Astrocyte (in vitro differentiated cells and primary cell): Measurements from ENCODE around the gene GPR137B. TPM values are rescaled to one million over a fixed set of nuclear protein-coding genes. Genes with fewer than 3 reads are reported as not detected.

Experiments used
- DNase-seq: peaks from one replicate; pipeline ENCODE4 v3.0.0-alpha.2; 2010; ENCODE audit warnings: low read depth
- FAIRE-seq: peaks from 2 replicates; lab custom pipeline; 2011; peaks lifted over from hg19 to GRCh38; lab: Jason Lieb, UNC
- H2AFZ ChIP-seq: 2 replicates; pipeline ENCODE4 v1.6.0; 2012; ENCODE audit warnings: low read depth, low read length, inconsistent platforms
- H3K27ac ChIP-seq: 2 replicates; pipeline ENCODE4 v1.5.1; 2011; ENCODE audit warnings: low read depth, low read length, inconsistent platforms
- H3K27me3 ChIP-seq: 2 replicates; pipeline ENCODE4 v1.6.0; 2011; ENCODE audit warnings: low read length, inconsistent platforms; ENCODE audit not compliant: insufficient read depth
- H3K36me3 ChIP-seq: 2 replicates; pipeline ENCODE4 v1.5.1; 2011; ENCODE audit warnings: low read length, inconsistent platforms; ENCODE audit not compliant: insufficient read depth
- H3K4me1 ChIP-seq: 2 replicates; pipeline ENCODE4 v1.5.1; 2011; ENCODE audit warnings: low read length, inconsistent platforms; ENCODE audit not compliant: insufficient read depth
- H3K4me2 ChIP-seq: 2 replicates; pipeline ENCODE4 v1.6.0; 2012; ENCODE audit warnings: low read length, inconsistent platforms
- H3K4me3 ChIP-seq: 2 replicates; pipeline ENCODE4 v1.5.1; 2011; ENCODE audit warnings: low read depth, mild to moderate bottlenecking, low read length, inconsistent platforms; ENCODE audit not compliant: insufficient read depth
- H3K79me2 ChIP-seq: 2 replicates; pipeline ENCODE4 v1.6.0; 2012; ENCODE audit warnings: mild to moderate bottlenecking, low read length, inconsistent platforms; ENCODE audit not compliant: insufficient read depth
- H3K9ac ChIP-seq: 2 replicates; pipeline ENCODE4 v1.6.0; 2012; ENCODE audit warnings: mild to moderate bottlenecking, low read length, inconsistent platforms
- H3K9me3 ChIP-seq: 2 replicates; pipeline ENCODE4 v1.5.1; 2012; ENCODE audit warnings: low read depth, mild to moderate bottlenecking, low read length, inconsistent platforms; ENCODE audit not compliant: insufficient read depth
- H4K20me1 ChIP-seq: 2 replicates; pipeline ENCODE4 v1.6.0; 2012; ENCODE audit warnings: low read length, inconsistent platforms; ENCODE audit not compliant: insufficient read depth
- H3K27ac Mint-ChIP-seq: one replicate; pipeline ENCODE4 v1.8.0; 2021; ENCODE audit warnings: mild to moderate bottlenecking, mixed read lengths; ENCODE audit not compliant: unreplicated experiment
- H3K27me3 Mint-ChIP-seq: one replicate; pipeline ENCODE4 v1.8.0; 2021; ENCODE audit warnings: low read depth, mixed read lengths; ENCODE audit not compliant: unreplicated experiment
- H3K36me3 Mint-ChIP-seq: one replicate; pipeline ENCODE4 v1.8.0; 2021; ENCODE audit warnings: low read depth, mixed read lengths; ENCODE audit not compliant: unreplicated experiment
- H3K4me1 Mint-ChIP-seq: one replicate; pipeline ENCODE4 v1.8.0; 2021; ENCODE audit warnings: low read depth, mixed read lengths; ENCODE audit not compliant: unreplicated experiment
- H3K4me3 Mint-ChIP-seq: one replicate; pipeline ENCODE4 v1.8.0; 2021; ENCODE audit warnings: mild to moderate bottlenecking, moderate library complexity, mixed read lengths; ENCODE audit not compliant: unreplicated experiment
- H3K9me3 Mint-ChIP-seq: one replicate; pipeline ENCODE4 v1.8.0; 2021; ENCODE audit warnings: mild to moderate bottlenecking, mixed read lengths; ENCODE audit not compliant: unreplicated experiment
- EZH2 ChIP-seq: IDR thresholded peaks from 2 replicates; pipeline ENCODE4 v1.6.1; 2012; ENCODE audit warnings: mild to moderate bottlenecking, low read length, inconsistent platforms; ENCODE audit not compliant: insufficient read depth
- total RNA-seq: library from RNA; stranded (reverse); gene quantifications from 2 replicates; pipeline ENCODE4 v1.2.1, GENCODE V29; 2021
- TF ChIP-seq, protein P1 (sequence below): IDR thresholded peaks from 2 replicates; pipeline ENCODE4 v1.5.1; 2011; ENCODE audit warnings: low read depth, mild to moderate bottlenecking, inconsistent platforms, low read length, moderate library complexity; ENCODE audit not compliant: insufficient read depth

The GPR137B gene
- total RNA-seq, 1 donor from 2014 or later = 12.9 TPM

DNA sequence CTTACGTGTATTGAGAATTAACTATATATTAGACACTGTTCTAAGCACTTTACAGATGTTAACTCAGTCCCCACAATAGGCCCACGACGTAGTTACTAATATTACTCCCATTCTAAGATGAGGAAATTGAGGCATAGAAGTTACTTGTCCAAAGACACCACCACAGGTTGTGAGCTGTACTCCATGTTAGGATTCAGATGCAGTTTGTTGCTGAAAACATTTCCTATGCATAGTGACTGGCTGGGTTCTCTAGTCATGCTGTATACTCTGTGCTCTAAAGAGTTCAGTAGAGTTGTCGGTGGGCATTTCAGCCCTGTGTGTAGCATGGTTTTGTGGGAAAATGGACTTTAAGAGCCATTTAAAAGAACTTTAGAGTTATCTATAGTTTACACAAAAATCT lies 65.2 kb downstream of the GPR137B start:
- no peak overlapping the region for H3K4me2 ChIP-seq
- no peaks in the 10 kb centered on the region for H3K36me3 ChIP-seq
- H3K79me2 ChIP-seq = no peaks in the 10 kb centered on the region
- H4K20me1 ChIP-seq = no peaks in the 10 kb centered on the region
- no peaks in the 10 kb centered on the region for H3K9me3 ChIP-seq
- no peaks in the 10 kb centered on the region for H3K27me3 Mint-ChIP-seq
- no peak overlapping the region for H3K9ac ChIP-seq
- TF ChIP-seq, protein P1, sequence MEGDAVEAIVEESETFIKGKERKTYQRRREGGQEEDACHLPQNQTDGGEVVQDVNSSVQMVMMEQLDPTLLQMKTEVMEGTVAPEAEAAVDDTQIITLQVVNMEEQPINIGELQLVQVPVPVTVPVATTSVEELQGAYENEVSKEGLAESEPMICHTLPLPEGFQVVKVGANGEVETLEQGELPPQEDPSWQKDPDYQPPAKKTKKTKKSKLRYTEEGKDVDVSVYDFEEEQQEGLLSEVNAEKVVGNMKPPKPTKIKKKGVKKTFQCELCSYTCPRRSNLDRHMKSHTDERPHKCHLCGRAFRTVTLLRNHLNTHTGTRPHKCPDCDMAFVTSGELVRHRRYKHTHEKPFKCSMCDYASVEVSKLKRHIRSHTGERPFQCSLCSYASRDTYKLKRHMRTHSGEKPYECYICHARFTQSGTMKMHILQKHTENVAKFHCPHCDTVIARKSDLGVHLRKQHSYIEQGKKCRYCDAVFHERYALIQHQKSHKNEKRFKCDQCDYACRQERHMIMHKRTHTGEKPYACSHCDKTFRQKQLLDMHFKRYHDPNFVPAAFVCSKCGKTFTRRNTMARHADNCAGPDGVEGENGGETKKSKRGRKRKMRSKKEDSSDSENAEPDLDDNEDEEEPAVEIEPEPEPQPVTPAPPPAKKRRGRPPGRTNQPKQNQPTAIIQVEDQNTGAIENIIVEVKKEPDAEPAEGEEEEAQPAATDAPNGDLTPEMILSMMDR = no peak
- TF ChIP-seq EZH2 = no peak
- no peak overlapping the region for H2AFZ ChIP-seq
- no peak overlapping the region for H3K4me3 Mint-ChIP-seq
- no peak overlapping the region for H3K4me3 ChIP-seq
- peaks cover 6% of the 10 kb centered on the region for H3K9me3 Mint-ChIP-seq
- no peak for FAIRE-seq
- H3K27me3 ChIP-seq = no peaks in the 10 kb centered on the region
- peaks cover 8% of the 10 kb centered on the region for H3K4me1 Mint-ChIP-seq
- DNase-seq = no peak
- H3K4me1 ChIP-seq = no peaks in the 10 kb centered on the region
- peaks cover 12% of the 10 kb centered on the region for H3K36me3 Mint-ChIP-seq
- H3K27ac ChIP-seq = no peak overlapping the region
- no peak overlapping the region for H3K27ac Mint-ChIP-seq

DNA sequence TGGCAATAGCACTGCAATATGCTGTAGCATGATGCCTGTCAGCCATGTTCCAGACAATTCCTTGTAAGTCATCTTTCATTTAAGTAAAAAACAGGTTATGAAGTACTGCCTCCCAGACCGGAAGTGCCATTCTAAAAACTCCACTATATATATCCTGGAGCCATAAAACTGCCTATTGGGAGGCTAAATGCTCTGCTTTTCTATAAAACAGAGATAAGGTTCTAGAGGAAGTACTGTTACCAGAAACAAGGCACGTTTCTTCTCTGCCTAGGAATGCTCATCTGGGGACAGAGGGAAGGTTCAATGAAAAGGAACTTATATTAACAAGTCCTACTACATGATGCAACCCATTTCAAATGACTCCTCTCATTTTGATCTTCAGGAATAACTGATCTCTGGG lies 66.8 kb downstream of the GPR137B start:
- DNase-seq (no peak), FAIRE-seq (no peak)
- Histone ChIP-seq H3K36me3 (no peaks in the 10 kb centered on the region), H3K27ac (no peak overlapping the region), H3K79me2 (no peaks in the 10 kb centered on the region), H2AFZ (no peak overlapping the region), H3K9me3 (no peaks in the 10 kb centered on the region), H4K20me1 (no peaks in the 10 kb centered on the region), H3K9ac (no peak overlapping the region), H3K4me1 (no peaks in the 10 kb centered on the region), H3K4me3 (no peak overlapping the region), H3K4me2 (no peak overlapping the region), H3K27me3 (no peaks in the 10 kb centered on the region)
- Mint-ChIP-seq H3K27ac (no peak overlapping the region), H3K9me3 (no peaks in the 10 kb centered on the region), H3K27me3 (no peaks in the 10 kb centered on the region), H3K36me3 (peaks cover 4% of the 10 kb centered on the region), H3K4me1 (peaks cover 8% of the 10 kb centered on the region), H3K4me3 (no peak overlapping the region)
- TF ChIP-seq, protein P1 = no peak
- TF ChIP-seq EZH2 = no peak

DNA sequence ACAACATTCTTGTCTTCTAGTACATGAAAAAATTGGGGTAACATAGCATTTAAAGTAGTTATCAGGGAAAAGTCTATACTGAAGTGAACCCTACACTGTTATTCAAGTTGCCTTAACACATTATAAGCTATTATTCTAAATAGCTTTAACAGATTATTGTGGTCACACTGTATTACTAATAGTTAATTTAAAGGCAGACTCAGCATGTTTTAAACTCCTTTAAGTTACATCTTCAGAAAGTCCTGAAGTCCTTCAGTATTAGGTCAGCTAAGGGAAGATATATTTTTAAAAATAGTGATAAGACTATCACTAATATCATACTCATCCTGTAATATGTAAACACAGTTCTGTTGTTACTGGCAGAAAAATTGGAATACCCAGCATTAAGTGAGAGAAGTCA lies 67.4 kb downstream of the GPR137B start:
- Mint-ChIP-seq H3K27me3 (no peaks in the 10 kb centered on the region), H3K9me3 (no peaks in the 10 kb centered on the region), H3K4me1 (peaks cover 8% of the 10 kb centered on the region), H3K4me3 (no peak overlapping the region), H3K36me3 (peaks cover 4% of the 10 kb centered on the region), H3K27ac (no peak overlapping the region)
- no peaks in the 10 kb centered on the region for H4K20me1 ChIP-seq
- no peak overlapping the region for H3K27ac ChIP-seq
- H3K9me3 ChIP-seq = no peaks in the 10 kb centered on the region
- H3K36me3 ChIP-seq = no peaks in the 10 kb centered on the region
- no peak overlapping the region for H3K9ac ChIP-seq
- H2AFZ ChIP-seq = no peak overlapping the region
- no peak for FAIRE-seq
- no peak overlapping the region for H3K4me2 ChIP-seq
- H3K27me3 ChIP-seq = no peaks in the 10 kb centered on the region
- no peak for DNase-seq
- H3K4me1 ChIP-seq = no peaks in the 10 kb centered on the region
- no peak for TF ChIP-seq EZH2
- TF ChIP-seq, protein P1 = no peak
- no peaks in the 10 kb centered on the region for H3K79me2 ChIP-seq
- no peak overlapping the region for H3K4me3 ChIP-seq
